Activated naive CD8-positive, alpha-beta T cell treated with anti-CD3 and anti-CD28 coated beads, Interleukin-2, amount 50 U/mL, for 16 hours (primary cell): ENCODE results near the gene ARAP3.

Source experiments
- DNase-seq: peaks from one replicate; pipeline ENCODE4 v3.0.0-alpha.2; 2020; ENCODE audit warnings: low read depth, low spot score

The ARAP3 gene

DNA sequence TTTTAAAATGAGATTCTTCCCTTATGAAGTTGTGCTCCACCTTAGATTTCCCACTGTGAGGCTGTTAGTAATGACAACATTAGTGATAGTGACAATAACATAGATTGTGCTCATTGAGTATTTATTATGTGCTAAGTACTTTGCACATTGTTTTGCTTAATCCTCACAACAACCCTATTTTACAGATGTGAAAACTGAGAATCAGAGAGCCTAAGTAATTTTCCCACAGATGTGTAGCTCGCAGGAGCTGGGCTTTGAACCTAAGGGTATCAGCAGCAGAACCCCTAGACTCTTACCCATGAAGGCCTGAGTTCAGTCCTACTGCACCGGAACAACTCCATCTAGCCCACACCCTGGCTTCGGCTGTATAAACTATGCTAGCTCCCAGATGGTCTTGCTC is 15.6 kb upstream of the ARAP3 start:
- DNase-seq: no peak

DNA sequence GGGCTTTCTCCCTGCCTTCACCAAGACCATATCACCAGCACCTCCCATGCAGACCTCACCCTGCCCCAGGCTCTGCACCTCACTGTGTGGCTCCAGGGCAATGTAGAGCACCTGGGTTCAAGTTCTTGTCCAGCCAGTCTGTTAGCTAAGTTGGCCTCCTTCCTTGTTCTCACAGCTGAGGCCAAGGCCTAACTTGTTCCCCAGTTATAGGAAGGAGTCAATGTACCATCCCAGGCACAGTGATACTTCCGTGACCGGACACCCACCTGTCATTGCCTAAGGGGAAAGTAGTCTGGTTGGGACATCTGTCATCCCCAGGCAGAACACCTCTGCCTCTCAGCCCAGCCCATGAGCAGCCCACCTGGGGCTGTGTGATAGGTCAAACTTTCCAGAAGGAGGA is 14.4 kb upstream of the ARAP3 start:
- DNase-seq: no peak

DNA sequence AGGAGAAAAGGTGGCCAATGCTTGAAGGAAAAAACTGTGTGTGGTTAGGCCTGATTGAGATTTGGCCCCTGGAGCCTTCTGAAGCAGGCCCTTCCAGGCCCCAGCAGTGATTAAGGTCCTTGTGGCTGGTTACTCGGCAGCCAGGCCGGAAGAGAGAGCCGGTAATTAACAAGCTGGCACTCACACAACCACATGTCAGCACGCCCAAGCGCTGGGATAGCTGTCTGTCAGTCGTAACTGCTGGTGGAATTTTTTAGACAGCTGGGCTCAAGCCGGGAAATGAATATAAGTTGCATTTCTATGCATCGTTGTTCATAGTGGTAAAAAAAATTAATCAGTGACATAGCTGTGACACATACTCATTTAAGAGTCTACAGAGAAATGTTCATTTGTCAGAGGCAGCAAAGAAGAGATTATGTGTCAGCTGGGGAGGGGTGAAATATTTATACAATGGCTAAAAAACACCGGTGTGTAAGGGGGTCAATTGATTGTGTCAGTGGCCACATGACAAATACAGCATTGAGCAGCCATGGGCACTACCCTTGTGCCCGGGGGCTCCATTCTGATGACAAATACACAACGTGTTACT is 13.7 kb upstream of the ARAP3 start:
- DNase-seq: no peak

DNA sequence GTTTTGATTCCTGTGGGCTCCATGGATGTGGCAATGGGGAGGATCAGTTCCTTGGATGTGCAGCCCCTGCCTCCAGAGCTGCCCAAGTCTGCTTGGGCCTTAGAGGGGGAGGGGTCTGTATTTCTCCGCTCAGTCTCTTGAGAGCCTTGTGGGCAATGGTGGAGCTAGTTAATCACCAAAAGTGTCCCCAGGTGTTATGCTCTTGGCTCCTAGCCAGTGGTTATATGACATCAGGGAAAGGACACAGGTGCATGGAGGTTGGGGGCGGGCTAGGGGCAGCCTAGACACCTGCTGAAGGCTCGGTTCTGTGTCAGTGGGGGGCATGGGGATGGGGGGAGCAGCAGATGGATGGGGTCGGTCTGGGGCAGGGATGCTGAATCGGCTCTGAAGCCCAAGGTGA is 12.4 kb upstream of the ARAP3 start:
- DNase-seq: no peak

DNA sequence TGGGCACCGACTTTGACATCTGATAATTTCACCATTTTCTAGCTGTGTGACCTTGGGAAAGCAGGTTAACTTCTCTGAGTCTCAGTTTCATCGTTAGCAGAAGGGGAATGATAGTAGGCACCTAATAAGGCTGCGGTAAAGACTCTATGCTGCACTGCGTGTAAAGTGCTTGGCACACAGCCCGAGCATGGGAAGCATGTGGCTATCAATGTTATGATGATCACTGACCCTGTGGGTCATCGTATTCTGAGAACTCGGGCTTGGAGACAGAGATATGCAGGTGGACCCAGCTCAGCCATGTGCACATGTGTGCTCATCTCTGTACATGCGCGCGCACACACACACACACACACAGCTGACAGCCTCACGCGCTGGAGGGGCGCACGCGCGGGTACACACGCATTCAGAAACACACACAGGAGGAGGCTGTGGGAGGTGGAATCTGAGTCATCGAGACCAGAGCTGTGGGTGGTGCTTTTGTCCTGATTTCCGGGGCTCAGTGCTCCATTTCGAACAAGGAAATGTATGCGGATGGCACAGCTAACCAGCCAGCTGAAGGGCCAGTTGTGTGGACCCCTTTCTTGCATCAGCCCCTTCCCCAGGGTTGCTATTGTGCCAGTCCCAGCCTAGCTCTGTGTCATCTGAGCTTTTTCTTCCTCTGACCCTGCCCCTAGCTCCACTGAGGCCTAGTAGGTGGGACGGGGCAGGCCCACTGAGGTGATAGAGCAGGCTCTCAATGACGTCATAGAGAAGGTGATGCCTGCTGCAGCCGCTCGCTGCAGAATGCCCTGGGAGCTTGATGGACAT is 11.1 kb upstream of the ARAP3 start:
- peak; percentile 37 for DNase-seq

DNA sequence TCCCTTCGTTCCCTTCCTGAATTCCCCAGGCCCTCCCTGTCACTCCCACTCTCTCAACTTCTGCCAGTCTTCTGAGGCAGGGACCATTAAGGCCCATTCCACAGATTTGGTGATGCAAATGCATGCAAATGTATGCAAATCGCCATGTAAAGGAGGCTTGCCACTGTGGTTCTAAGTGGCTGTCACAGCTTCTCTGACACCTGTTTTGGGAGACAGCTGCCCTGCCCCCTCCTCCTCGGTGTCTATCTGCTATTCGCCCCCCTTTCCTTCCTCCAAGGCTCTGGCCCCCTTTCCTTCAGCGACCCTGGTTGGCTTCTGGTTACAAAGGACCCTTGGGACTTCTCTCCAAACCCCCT is 10.5 kb upstream of the ARAP3 start:
- no peak for DNase-seq

DNA sequence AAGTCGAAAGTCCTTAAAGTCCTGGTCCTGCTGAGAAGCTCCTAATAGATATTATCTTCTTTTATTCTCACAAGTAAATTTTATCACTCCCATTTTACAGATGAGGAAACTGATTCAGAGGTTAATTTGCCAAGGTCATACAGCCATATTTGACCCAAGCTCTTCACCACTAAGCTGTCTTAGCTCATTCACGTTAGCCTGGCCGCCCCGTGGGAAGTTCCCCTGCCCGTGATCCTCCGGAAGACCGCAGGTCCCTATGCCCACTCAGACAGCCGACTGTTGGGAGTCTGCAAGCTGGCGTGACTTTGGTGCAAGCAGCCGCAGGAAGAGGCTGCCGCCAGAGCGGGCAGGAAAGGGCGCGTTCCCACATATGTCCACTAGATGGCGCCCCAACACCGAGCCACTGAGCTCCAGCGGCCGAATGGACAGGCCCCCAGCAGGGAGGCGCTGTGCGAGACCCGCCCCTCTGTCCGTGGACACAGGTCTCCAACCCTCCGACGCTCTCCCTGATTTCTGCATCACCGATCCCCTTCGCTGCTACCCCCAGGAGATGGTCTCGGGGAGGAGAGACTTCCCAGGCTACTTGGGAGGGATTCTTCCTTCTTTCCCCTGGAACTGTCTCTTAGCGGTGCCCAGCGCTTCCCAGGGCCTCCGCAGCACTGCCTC is 10.0 kb upstream of the ARAP3 start:
- DNase-seq: peak; percentile 67

DNA sequence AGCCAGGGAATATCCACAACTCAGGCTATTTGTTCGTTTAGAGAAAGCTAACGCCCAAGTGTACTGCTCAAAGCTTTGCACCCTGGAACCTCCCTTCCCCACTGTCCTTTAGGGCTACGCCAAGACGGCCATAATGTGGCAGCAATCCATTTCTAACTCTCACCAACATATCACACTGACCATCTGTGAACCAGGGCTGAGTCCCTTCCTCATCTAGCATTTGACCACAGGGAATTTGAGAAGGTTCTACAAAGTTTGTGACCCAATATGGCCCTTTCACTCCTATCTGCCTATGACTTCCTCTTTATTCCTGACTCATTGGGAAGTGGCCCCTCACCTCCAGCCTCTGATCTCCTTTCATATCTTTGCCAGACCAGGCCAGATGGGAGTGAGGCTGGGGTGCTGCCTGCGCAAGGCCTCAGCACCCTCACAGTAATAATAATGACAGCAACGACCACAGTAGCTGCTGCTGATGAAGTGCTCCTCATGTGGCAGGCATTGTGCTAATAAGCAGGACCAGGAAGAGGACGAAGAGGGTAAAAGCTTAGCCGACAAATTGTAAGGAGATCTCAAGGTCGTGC is 9.3 kb upstream of the ARAP3 start:
- no peak for DNase-seq

DNA sequence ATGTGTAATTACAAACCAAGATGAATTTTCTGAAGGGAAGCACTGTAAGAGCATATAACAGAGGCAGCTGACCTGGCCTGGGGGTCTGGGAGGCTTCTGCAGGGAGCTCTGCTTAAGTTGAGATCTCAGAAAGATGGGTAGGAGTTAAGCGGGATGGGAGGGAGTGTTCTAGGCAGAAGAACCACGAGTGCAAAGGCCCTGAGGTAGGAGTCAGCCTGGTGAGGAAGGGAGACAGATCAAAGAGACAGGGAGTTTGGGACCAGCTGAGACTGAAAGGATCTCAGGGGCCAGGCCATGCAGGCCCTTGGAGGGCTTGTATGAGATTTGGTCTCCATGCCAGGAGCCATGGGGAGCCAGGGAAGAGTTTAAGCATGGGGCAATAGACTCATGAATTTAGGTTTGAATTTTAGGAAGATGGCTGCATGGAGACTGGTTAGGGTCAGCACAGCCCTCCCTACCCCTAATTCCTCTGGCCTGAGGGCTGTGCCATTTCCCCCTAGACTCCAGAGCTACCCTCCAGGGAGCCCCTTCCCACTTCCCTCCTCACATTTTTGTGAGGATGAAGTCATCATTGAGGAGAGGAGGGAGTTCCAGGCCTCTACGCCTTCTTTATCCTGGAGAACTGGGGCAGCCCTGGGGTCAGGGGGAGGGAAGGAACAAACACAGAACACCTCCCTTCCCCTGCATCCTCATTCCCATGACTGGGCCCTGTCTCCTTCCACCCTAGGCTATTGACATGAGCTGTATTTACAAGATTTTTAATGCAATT is 4.8 kb upstream of the ARAP3 start:
- no peak for DNase-seq

DNA sequence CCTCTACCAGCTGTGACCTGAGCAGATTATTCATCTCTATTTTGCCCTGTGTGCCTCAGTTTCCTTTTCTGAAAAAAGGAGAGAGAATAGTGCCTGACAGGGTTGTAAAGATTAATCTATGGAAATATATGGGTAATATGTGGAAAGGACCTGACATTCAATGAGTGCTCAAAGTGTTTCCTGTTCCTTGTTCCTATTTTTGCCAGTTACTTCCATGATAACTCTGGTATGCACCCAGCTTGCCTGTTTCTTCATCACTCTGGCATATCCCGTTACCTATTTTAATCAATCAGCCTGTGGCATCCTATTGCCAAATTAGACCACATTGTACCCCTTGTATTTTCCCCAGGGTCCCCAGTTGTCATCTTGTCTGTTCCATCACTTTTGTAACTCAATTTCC is 3.6 kb upstream of the ARAP3 start:
- no peak for DNase-seq

DNA sequence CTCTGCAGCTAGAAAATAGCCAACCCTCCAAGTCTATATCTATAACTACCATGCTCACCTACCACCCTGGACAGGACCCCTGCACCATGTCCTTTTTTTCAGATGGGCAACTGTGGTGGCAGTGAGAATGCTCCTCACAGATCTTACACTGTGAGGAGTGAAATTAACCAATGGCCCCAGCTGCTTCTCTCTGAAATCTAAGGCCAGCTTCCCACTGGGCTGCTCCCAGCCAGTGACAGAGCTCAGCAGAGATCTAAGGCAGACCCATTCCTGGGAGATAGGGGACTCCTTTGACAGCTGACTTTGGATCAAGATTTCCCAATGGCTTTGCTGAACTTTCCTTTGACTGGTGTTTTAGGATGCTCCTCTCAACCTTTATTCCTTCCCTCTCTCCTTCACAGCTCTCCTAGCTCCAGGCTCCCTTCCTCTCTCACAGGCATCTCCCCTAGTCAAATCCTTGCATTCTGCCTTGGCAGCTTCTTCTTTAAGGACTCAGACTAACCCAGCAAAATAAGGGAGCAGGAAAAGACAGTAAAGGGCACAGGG is 1.6 kb upstream of the ARAP3 start:
- DNase-seq: no peak

DNA sequence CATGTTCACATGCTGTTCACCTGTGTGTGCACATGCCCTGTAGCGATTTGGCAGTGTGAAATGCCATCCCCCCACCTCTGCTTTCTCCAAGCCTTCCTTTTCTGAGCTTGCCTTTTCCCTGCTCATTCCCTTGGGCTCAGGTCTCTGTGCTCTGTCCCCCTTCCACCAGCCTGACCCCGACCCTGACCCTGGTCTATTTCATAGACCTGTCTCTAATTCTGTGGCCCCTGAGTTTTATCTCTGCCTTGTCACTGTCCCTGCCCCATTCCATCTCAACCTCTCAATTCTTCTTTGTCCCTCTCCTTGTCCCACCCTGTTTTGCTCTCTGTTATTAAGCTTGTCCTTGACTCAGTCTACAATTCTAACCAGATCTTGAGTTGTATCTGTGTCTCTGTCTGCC is 735 bp downstream of the ARAP3 start:
- no peak for DNase-seq

DNA sequence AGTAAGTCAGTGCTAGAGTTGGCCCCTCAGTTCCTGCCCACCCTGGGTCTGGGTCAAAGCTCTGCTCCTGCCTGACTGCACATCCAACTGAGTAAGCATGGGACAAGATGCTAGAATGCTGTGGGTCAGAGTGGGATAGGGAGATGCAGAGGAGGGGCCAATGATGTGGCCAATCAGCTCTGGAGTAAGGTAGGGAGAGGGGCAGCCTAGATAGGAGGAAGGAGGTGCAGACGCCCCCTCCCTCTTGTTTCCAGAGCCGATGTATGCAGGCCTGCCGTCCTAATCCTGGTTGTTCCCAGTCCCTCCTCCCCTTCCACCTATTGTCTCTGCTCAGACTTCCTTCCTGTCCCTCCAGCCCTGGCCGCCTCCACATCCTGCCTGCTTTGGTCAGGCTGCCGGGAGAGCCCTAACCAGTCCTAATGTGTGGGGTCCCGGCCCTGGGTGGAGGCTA is 1.3 kb downstream of the ARAP3 start:
- DNase-seq: no peak

DNA sequence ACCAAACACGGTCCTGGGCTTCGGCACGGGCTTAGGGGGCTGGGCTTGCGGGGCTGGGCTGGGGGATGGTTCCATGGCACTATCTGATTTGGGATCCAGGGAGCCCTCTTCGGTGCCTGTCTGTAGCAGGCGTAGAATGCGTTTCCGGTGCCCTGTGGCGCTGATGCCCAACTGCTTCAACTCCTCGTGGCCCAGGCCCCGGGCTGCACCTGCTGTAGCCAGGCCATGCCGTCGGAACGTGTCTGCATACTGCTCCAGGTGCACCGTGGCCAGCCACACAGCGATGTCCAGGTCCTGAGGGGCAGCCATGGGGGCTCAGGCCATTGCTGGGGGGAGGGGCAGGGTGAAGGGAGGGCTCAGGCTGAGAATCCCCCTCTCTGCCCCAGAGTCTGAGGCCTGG is 1.9 kb downstream of the ARAP3 start:
- no peak for DNase-seq

DNA sequence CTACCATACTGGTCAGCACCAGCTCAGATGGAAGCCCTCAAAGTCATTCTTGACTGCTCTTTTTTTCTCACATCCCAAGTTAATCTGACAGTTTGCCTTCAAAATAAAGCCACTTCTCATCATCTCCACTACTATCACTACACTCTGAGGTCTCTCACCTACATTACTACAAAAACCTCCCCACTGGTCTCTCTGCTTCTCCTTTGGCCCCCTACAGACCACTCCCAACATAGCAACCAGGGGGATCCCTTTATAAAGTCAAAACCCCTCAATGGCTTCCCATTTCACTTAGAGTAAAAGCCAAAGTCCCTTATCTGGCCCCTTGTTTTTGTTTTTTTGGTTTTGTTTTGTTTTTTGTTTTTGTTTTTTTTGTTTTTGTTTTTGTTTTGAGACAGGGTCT is 4.6 kb downstream of the ARAP3 start:
- no peak for DNase-seq

DNA sequence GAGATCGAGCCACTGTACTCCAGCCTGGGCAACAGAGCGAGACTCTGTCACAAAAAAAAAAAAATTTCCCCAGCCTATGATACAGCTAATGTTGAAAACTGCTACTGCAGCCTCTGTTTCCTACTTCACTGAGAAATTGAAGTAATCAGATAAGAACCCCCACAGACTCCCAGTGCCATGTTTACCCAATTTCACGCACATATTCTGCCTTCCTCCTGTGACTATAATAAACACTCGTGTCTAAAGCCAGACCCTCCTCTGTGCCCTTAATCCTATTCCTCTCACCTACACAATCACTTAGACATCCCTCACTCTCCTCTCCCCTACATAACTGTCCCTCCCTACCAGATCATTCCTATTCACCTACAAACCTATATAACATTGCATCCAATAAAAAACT is 6.4 kb downstream of the ARAP3 start:
- no peak for DNase-seq

DNA sequence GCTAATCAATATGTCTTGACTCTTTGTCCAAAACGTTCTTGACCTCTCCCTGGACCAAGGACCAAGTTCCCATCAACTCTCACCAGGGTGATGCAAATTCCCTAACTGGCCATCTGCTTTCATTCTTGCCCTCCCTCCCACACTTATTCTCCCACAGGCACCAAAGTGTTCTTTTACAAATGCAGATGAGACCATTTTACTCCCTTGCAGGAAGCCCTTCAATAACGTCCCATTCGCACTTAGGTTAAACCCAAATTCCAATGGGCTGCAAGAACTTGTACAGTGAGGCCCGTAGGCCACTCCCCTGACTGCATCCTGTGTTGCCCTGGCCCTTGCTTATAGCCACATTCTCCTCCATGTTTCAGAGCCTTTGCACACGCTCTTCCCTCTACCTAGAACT is 7.3 kb downstream of the ARAP3 start:
- DNase-seq: no peak

DNA sequence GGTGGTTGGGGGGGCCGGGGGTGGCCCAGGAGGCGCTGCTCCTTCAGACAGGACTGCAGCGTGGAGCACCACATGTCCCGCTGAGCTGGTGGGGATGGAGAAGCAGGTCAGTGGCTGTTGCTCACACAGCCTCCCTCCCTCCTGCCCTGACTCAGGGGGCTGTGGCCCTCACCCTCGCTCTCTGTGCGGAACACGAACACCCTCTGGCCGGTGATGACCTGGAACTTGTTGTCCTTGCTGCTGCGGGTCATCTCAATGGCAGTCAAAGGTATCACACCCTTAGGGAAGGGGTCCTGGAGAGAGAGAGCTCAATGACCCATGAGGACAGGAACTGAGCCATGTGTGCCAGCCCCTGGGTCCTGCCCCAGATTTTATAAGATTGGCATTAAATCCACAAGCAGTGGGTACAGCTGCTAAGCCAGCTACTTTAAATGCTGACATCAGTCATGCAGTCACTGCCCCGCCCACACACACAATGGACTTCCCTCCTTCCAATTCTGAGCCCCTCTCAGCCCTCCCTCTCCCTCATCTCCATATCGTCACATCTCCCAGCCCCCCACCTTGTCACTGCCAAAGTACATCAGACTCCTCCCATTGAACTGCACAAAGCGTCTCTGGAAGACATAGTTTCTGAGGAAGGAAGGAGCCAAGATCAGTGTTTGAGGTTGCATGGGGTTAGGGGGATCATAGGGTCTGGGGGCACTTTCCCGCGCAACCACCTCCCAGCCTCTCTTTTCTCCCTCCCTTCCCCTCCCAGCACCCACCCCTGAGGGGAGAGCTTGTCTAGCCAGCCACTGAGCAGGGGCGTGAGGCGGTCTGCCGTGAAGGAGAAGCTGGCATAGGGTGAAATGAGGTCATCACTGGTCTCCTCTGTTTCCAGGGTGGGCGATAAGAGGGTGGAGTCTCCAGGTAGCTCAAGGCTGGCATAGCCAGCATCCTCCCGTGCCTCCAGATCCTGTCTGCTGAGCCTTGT is 8.9 kb downstream of the ARAP3 start:
- no peak for DNase-seq

DNA sequence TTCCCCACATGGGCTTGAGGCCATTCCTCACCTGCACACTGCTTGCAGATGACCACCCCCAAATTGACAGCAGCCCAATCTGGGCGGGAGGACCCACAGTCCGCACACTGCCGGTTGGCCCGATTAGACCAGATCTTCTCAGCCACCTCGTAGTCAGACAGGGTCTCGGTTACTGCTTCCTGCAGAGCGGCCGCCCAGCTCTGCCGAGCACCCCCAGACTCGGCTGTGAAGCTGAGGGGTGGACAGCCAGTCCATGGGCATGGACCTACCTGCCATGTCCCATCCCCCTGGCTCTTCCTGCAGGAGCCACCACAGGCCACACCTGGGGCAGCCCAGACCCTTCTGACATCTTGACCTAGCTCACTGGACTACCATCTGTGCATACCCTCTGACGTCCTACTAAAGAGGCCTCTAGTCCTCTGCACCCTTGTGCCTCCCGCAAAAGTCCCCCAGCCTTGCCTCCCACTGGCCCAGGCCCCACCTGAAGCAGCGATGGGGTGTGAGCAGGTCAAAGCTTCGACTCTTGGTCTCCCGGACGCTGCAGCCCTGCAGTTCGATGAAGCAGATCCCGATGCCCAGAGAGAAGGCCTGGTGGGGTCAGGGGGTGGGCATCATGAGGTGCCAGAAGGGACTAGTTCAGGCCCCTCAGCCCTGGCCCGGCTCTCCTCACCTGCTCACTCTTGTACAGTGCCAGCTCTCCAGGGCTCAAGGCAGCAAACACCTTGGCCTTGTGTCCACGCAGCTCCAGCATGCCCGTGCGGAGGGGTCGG is 9.8 kb downstream of the ARAP3 start:
- DNase-seq: no peak

DNA sequence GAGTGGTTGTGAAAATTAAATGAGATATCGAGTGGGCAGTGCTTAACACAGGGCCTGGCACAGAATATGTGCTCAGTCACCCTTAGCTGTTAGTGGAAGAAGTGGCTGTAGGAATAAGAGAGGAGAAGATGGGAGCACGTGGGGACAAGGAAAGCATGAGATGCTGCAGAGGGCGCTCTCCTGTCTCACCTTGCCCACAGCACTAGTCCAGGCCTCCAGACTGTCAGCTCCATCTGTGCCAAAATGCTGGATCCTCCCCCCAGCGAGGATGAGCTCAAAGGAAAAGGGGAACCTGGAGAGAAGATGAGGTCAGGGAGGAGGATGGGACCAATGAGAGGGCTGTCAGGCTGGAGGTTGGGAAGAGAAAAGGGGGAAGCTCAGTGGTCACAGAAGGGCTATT is 12.5 kb downstream of the ARAP3 start:
- DNase-seq: no peak
